GM18870 (cell line): ENCODE measurements around the gene CRBN.

Source experiments
- ATAC-seq: cut with Tn5 transposase; IDR thresholded peaks from one replicate; pipeline ENCODE4 v1.9.1; 2021; ENCODE audit warnings: moderate library complexity; ENCODE audit not compliant: unreplicated experiment

Gene CRBN

GRCh38 chr3:3172627-3173026 lies 6.9 kb downstream of the CRBN start:
- peak; percentile 61 for ATAC-seq

GRCh38 chr3:3170998-3171397 lies 8.5 kb downstream of the CRBN start:
- peak; percentile 46 for ATAC-seq

GRCh38 chr3:3165650-3166049 lies 13.8 kb downstream of the CRBN start:
- ATAC-seq: no peak

- ATAC-seq: no peak
These were observed 14.2 kb downstream of the CRBN start for GRCh38 chr3:3165241-3165640.

GRCh38 chr3:3160826-3161225 lies 18.7 kb downstream of the CRBN start:
- ATAC-seq: no peak

GRCh38 chr3:3157484-3157883 lies 22.0 kb downstream of the CRBN start:
- ATAC-seq: no peak

- ATAC-seq: no peak
These were observed 24.4 kb downstream of the CRBN start for GRCh38 chr3:3154879-3155610.

- no peak for ATAC-seq
These were observed 28.0 kb downstream of the CRBN start for GRCh38 chr3:3151513-3151912.

- no peak for ATAC-seq
These were observed 29.9 kb downstream of the CRBN start for GRCh38 chr3:3149560-3149959.

- no peak for ATAC-seq
These were observed 33.7 kb downstream of the CRBN start for GRCh38 chr3:3145831-3146230.

- peak; percentile 55 for ATAC-seq
These were observed 37.6 kb downstream of the CRBN start for GRCh38 chr3:3141939-3142338.

GRCh38 chr3:3137526-3137925 lies 42.0 kb downstream of the CRBN start:
- no peak for ATAC-seq

GRCh38 chr3:3134750-3135448 lies 44.6 kb downstream of the CRBN start:
- no peak for ATAC-seq

GRCh38 chr3:3133500-3133899 lies 46.0 kb downstream of the CRBN start:
- no peak for ATAC-seq

GRCh38 chr3:3129579-3129978 lies 49.9 kb downstream of the CRBN start:
- no peak for ATAC-seq

- ATAC-seq: peak; percentile 1
These were observed 52.0 kb downstream of the CRBN start for GRCh38 chr3:3127432-3128010.

GRCh38 chr3:3126477-3127431 lies 52.7 kb downstream of the CRBN start, which contains the start of gene TRNT1:
Gene TRNT1 (plus strand): TSS chr3:3126940. CDS start chr3:3129041, 2,101 bp downstream.
- ATAC-seq: peak; percentile 79

- no peak for ATAC-seq
These were observed 53.5 kb downstream of the CRBN start for GRCh38 chr3:3125977-3126376.

- peak; percentile 48 for ATAC-seq
These were observed 60.1 kb downstream of the CRBN start for GRCh38 chr3:3119393-3119851.

- no peak for ATAC-seq
These were observed 61.8 kb downstream of the CRBN start for GRCh38 chr3:3117651-3118050.
